Measurements from ENCODE around the gene TMEM51.
"Not testable (repeated sequence)": the region's sequence is repeated elsewhere in the genome, so short reads cannot be mapped to it uniquely, and the experiment has no call there.

Gene TMEM51

DNA sequence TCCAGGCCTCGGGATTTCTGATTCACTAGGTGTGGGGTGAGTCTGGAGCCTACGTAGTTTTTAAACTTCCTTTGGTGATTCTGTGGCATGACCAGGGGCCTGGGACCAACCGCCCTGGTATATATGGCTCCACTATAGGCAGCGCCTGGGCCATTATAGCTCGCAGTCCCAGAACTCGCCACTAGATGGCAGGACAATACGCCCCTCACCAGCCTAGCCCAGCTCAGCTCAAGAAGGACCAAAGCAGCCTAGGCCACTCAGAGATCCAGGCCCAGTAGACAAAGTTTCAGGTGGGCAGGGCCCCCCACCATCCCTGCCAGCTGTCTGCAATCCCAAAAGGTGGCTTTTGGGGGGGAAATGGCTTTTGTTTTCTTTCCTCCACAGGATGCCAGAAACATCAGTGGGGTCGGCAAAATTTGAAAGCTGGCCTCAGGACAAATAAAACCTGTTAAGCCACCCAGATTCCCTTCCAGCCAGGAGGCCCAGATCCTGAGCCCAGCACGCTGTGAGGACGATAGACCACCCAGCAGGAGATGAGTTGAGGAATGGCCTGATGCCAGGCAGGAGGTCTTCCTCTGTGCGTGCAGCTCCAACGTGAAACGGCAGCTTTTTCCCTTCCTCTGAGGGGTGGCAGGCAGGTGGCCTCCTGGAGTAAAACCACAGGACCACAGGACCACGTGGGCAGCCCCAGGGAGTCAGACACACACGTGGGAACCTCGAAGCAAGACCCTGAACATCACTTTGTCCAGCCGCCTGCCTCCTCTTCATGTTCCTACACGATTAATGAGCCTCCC is 24.8 kb upstream of the TMEM51 start:
- no peak for DNase-seq

DNA sequence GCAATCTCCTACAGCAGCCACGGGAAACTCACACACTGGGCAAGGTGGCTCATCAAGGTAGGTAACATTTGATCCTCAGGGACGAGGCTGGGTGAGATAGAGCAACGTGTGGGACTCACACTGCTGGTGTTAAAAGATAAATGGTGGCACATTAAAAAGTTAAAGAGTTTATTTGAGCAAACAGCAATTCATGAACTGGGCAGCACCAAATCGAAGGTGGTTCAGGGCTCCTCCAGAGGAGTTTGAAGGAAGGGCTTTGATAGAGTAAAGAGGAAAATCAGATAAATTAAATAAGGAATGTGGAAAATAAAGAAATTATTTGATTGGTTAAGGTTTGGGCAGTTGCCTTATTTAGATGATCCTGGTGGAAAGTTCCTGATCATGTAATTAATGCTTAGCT is 23.6 kb upstream of the TMEM51 start:
- no peak for DNase-seq

DNA sequence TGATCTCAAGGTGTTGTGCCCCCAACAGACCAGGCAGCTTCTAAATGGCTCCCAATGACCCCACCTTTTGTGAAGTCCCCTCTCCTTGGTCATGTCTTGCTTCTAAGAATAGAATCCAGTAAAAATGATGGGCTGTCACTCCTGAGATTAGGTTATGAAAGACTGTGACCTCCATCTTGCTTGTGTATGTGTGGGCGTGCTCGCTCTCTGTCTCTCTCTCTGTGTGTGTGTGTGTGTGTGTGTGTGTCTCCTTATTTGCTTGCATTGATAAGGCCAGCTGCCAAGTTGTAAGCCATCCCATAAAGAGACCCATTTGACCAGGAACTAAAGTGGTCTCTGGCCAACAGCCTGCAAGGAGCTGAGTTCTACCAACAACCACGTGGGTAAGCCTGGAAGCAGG is 22.9 kb upstream of the TMEM51 start:
- DNase-seq: no peak

DNA sequence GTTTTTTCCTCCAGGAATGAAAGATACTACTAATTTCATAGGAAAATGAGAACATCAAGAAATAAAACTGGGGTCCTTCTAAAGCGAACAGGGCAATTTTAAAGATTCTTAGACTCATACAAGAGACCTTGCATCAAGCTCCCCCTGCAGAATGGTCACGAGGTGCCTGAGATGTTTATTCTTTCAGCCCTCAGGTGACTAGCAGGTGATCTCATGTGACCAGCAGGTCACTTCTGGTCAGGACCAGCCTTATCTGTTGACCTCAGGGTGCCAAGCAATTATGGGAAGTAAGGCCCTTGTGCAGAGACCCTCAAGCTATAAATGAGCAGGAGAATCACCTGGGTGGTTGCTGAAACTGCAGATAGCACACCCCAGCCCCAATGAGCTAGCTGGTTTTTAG is 20.6 kb upstream of the TMEM51 start:
- DNase-seq: no peak

DNA sequence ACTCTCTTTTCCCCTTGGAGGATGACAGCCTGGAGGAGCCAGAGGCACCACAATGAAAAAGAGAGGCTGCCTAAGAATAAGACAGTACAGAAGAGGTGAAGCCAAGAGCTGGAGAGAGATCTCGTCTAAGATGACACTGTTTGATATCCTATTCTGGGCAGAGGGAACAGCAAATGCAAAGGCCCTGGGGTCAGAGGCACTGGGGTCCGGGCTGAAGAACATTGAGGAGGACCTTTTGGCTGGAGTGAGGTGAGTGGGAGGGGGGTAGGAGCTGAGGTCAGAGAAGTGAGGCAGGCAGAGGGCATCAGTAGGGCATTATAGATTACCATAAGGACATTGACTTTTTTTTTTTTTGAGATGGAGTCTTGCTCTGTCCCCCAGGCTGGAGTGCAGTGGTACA is 19.3 kb upstream of the TMEM51 start:
- no peak for DNase-seq

DNA sequence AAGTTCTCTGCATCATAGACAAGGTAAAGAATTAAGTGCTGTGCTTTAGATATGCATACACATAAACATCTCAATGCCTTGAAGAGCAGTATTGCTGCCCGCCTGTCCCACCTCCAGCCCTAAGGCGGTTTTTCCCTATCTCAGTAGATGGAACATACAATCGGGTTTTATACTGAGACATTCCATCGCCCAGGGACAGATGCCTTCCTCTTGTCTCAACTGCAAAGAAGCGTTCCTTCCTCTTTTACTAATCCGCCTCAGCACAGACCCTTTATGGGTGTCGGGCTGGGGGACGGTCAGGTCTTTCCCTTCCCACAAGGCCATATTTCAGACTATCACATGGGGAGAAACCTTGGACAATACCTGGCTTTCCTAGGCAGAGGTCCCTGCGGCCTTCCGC is 17.9 kb upstream of the TMEM51 start:
- DNase-seq: not testable (repeated sequence)

DNA sequence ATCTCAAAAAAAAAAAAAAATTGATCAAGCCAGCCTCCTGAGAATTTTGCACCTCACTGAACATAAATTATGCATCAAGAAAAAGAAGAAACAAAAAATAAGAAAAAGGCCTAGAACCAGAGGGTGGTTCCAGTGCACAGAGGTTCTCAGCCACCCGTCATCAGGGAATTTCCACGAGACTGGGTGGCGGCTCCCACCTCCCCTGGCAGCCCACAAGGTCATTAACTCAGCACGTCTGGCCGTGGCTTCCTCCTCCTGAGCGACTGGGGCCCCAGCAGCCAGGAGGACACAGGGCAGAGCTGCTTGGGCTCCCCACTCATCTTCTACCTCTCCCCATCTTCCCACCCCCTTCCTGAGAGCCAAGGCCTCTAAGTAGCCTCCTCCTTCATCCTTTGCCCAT is 15.7 kb upstream of the TMEM51 start:
- DNase-seq: no peak

DNA sequence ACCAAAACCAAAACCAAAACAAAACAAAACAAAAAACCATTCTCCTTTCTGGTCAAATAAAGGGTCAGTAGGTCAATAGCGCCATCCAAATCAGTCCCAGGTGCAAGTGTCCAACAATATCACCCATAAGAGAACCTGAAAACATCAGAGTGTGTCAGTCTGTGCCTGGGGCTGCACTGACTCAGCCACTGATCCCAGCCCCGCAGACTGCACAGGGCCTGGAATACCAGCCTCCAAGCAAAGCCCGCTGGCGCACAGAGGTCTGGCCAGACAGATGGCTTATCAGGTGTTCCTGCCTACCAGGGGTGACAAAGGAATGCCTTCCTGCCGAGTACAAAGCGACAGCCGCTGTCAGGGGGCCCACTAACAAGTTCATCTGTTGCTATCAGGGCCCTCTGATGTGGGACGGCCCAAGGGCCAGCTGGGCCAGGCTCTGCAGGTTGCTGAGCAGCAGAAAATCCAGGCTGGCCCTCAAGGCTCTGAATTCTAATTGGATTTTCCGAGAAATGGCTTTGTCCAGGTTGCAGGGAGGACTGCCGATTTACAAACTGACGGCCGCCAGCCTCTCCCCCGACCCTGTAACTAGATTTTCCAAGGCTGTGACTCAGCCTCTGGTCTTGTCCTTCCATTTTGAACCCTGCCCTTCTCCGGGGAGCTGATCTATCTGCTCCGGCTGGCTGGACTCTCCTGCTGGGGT is 13.7 kb upstream of the TMEM51 start:
- no peak for DNase-seq

DNA sequence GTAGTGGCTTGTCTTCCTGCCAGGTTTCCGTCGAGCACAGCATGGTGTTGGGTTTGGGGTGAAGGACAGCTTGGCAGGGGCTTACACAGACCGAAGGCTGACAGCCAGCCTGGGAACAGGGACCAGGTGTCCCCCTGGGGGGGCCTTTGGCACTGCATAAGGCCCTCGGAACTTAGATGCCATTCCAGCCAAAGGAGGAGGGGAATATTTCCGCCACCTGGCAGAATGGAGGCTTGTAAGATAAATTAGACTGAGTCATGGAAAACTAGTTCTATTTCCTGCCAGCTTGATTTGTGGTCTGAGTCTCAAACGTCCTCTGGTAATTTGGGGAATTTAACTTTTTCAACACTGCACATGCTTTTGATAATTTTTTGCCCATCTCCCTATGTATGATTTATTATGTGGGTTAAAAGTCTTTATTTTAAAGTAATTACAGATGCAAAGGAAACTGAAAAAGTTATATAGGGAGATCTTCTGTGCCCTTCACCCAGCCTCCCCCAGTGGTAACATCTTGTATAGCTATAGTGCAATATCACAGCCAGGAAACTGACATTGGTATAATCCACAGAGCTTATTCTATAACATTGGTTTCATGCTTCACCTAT is 11.5 kb upstream of the TMEM51 start:
- DNase-seq: no peak

DNA sequence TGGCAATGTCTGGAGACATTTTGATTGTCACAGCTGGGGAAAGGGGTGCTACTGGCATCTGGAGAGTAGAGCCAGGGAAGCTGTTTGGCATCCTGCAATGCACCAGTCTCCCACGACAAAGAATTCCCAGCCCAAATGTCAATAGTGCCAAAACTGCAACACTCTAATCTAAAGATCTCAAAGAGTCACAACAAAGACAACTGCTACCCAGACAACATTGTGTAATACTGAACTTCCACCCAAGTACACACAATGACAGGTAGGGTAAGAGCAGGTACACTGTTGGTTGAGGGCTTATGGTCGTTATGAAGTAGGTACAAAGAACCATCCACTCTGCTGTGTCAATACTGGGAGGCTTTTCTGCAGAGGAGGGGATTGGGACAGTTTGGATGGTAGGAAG is 8.2 kb upstream of the TMEM51 start:
- DNase-seq: no peak

DNA sequence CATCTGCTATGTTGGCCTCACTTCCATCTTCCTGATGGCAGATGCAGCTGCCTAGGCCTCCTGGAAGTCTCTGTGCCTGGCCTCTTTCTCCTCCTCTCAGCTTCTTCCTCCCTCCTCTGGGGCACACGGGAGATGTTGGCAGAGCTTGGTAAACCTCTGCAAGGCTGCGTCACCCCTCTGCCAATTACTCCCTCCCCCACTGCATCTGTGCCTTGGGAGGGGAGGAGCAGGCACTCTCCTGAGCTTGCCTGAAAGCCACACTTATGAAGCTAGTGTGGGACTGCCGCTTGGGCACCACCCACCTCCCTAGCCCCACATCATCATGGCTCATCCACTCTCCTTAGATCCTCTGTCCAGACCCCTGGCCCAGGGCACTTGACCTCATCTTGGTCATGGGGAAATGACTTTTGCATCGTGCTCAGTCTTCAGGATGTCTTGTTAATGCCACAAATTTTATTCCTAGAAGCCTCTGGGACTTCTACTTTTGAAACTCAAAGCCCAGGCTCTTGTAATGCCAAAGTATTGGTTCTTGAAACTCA is 7.3 kb upstream of the TMEM51 start:
- no peak for DNase-seq

DNA sequence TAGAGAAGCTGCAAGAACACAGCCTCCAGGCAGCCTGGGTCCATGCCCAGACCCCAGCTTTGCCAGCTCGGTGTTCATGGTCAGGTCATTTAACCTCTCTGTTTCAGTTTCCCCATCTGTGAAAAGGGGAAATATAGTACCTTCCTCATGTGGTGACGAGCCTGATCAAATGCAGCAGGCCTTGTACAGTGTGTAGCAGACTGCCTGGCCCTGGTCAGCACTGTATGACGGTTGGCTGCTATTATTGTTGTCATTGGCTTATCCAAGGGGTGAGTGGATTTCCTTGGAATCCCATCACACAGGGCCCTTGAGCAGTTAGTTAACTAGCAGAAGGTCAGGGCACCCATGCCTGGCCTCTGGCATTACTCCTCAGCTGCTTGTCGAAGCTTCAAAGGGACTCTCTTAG is 6.6 kb upstream of the TMEM51 start:
- no peak for DNase-seq

DNA sequence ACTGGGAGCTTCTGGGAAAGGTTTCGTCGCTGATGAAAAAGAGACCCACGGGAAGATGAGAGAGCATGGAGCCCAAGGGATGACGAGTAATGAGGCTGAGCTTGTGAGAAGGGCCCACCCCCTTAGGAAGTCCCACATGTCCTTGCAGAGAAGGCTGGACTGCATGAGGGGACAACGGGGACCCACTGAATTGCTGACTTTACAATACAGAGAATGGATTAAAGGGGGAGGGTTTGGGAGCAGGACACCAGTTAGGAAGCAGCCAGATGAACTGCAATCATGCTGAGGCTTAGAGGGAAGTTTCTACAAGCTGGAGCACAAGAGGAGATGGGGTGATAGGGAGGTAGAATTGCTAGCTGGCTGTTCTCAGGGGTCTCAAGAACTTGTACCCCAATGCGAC is 5.5 kb upstream of the TMEM51 start:
- no peak for DNase-seq

DNA sequence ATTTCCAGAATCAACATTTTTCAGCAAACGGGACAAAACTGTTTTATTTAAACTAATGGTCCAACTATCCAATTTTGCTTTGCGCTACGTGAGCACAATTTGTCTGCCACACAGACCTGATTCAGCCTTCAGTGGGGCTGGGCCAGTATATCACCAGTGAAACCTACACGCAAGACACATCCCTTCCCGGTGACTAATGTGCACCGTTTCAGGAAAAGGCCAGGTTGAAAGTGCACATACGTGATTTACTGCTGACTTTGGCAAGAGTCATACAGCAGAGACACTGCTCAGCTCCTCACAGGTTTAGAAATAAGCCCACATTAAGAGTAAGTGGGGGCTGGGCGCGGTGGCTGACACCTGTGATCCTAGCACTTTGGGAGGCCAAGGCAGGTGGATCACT is 5.1 kb upstream of the TMEM51 start:
- DNase-seq: no peak

DNA sequence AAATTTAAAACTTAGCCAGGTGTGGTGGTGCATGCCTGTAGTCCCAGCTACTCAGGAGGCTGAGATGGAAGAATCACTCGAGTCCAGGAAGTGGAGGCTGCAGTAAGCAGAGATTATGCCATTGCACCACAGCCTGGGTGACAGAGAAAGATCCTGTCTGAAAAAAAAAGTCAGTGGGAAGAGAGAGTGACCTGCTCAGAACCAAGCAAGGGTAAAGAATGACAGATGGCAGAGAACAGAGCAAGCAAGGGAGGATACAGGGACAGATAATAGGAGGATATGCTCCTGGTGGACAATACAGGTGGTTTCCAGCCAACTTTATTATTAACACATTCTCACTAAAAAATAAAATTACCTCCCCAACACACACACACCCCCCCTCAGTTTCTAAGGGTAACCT is 4.6 kb upstream of the TMEM51 start:
- no peak for DNase-seq

DNA sequence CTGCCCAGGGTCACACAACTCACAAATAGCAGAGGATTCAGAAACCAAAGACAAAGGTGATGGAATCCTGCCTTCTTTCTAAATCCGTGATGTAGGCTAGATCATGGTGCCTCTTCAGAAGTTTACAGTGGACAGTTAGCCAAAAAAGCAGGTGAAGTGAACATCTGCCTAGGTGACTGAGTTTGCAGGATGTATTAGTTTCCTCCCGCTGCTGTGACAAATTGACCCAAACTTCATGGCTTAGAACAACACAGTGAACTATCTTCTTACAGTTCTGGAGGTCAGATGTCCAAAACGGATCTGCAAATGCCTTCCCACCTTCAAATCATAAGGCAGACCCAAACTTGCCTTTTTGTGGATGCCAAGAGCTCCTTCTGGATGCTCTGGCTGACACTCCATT is 3.2 kb upstream of the TMEM51 start:
- DNase-seq: no peak

DNA sequence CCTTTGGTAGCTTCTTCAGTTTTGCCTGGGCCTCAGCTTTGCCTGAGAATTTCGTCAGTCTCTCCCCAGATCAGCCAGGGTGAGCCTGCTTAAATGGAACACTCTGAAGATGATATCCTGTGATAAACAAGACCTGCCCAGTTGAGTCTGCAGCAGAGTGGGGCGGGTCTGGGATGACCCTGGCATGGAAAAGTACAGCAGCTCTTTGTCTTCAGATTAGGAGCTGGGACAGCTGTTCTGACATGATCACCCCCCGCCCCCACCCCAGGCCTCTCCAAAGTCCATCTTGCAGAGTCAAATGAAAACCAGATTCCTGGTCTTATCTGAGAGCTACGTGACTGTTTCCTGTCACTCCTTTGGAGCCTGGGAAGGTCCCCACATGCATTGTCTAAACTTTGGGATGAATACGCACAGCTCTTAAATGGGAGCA is 2.2 kb upstream of the TMEM51 start:
- no peak for DNase-seq

DNA sequence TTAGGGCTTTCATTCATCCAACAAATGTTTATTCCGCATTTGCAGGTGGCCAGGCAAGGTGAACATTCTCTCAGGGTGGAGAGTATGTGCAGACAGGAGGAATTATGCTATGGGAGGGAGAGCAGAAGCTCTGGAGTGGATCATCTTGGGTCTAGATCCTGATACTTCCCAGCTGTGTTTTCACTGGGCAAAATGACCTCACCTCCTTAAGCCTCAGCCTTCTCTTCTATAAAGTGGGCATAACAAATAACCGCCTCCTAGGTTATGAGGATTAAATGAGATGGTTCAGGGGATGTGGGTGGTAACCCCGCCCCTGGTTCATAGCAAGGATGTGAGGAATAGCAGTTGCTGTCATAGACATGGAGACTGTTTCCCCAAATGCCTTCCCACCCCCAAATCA is 1.7 kb upstream of the TMEM51 start:
- DNase-seq: no peak

DNA sequence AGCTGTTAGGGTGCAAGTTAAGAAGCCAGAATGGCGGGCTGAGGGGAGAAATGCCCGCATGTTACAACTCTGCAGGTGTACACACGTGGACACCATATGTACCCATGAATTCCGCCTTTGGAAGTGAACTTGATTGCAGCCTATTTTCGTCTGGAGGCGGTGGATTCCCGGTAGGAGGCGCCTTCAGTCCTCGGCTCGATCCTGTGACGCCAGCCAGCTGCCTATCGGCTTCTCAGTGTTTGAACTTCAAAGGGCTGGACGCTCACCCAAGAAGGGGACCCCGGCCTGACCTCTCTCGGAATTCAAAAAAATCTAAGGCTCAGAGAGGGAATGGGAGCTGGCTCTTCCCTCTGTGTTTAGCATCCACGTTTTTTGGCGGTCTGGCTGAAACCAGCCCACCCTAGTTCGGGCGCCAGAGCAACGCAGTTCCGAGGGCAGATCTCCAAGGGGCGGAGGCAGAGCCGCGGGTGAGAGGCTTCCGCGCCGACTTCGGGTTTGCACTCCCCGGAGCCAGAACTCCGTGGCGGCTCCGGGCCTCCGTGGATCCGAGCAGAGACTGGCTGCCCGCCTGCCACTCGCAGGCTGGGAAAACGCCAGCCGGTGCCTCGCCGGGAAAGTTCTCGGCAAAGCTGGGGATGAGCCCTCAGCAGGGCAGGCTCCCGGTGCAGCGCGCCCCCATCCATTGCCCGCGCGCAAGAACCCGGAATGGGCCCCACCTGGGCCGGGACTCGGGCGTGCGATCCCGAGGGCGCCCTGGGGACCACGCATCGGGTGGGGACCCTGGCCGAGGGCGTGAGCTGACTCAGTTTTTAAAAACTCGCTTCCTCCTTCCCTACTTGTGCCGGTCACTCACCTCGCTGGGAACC is 996 bp upstream of the TMEM51 start:
- peak; percentile 28 for DNase-seq

DNA sequence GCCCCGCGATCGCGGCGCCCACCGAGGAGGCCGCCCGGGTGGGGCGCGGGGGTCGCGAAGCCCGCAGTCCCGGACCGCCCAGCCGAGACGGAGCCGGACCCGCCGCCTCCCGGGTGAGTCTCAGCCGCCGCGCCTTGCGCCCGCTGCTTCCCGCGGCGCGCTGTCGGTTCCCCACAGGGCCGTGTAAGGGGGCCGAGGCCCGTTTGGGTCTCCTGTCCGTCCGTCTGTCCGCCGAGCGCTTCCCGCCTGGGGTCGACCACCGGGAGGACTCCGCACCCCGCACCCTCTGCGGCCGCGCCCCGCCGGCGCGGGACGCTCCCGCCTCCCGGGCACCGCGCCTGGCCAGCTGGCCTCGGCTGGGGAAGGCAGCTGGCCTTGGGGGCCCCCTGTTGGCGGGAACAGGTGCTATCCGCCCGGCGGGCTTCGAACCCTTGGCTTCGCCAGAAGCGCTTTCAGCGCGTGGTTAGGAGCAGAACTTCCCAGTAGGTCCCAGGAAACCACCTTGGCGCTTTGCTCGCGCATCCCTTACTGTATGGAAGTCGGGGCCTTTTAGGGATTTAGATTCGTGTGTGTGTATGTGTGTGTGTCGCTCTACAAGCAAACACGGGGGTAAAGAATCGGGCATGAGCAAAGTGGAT is 414 bp downstream of the TMEM51 start:
- no peak for DNase-seq

DNA sequence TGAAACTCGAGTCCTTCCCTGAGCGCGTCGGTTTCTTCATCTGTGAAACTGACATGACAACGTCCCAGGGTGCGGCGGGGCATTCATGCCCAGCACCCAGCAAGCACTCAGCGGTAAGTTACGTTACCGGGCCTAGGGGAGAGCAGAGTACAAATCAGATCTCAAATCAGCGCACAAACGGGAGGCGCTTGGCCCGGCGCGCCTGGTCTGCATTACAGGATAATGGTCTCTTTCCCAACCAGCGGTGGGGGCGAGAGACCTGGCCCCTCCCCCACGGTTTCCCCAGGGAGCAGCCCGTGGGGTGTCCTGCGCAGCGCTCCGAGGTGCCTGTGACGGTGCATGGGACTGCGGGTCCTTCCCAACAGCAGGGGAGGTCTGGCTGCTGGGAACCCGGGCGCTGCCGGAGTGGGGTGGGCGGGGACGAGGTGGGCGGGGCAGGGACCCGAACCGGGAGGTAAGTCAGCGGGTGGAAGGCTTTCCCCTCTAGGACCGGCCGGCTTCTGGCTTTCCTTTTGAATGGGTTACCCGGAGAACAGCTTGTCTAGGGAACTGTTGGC is 1.0 kb downstream of the TMEM51 start:
- DNase-seq: no peak

DNA sequence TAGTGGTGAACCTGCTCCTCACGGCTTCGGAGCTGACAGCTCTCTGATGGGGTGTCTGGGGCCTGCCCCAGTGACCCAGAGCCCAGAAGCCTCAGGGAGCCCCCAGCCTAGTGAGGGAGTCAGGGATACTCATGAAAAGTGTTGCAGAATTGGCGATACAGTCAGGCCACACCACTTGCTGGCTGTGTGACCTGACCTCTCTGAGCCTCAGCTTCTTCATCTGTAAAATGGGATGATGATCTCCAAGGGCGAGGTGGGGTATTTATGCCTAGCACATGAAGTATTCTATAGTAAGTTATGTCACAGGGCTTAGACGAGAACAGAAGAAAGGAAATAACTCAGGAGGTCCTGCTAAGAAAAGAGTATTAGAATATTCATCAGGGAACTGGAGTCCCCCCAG is 1.6 kb downstream of the TMEM51 start:
- DNase-seq: no peak
